Prostate gland (tissue), 2 donors: ENCODE data around the gene FAM3A. TPM values are rescaled to one million over a fixed set of nuclear protein-coding genes. Genes with fewer than 3 reads are reported as not detected.

ENCODE experiments used
- DNase-seq: peaks from one replicate; pipeline ENCODE4 v3.0.0-alpha.2; 2019; ENCODE audit warnings: low spot score
- H3K27ac ChIP-seq, 2 donors: fragments of 200-600 bp; sonication (generic); 2 replicates each; pipeline ENCODE4 v1.5.1; 2017 to 2019
- H3K27me3 ChIP-seq: fragments of 200-600 bp; sonication (generic); replicated peaks from 2 replicates; pipeline ENCODE4 v1.5.1; 2019; ENCODE audit not compliant: insufficient read depth
- H3K36me3 ChIP-seq, 2 donors: fragments of 200-600 bp; sonication (generic); 1 replicate in 1 of 2; 2 replicates in 1 of 2; pipeline versions ENCODE4 v1.5.1 to v1.8.1; 2017 to 2019
- H3K4me1 ChIP-seq: fragments of 200-600 bp; sonication (generic); replicated peaks from 2 replicates; pipeline ENCODE4 v1.5.1; 2019
- H3K4me3 ChIP-seq, 2 donors: fragments of 200-600 bp; sonication (generic); 2 replicates each; pipeline ENCODE4 v1.5.1; 2017 to 2019
- H3K9me3 ChIP-seq: fragments of 200-600 bp; sonication (generic); 2 replicates; pipeline ENCODE4 v1.5.1; 2017
- CTCF ChIP-seq, 4 experiments: fragments of 200-600 bp in 2 of 4; fragments of 450-650 bp in 2 of 4; sonication (generic) in 2 of 4; IDR thresholded peaks; 1 replicate in 3 of 4; 2 replicates in 1 of 4; pipeline ENCODE4 v1.5.1; 2016 to 2019; ENCODE audit warnings: antibody characterized with exemption in 4 of 4, mild to moderate bottlenecking in 2 of 4, moderate library complexity in 2 of 4
- POLR2A ChIP-seq: fragments of 450-650 bp; IDR thresholded peaks from one replicate; pipeline ENCODE4 v1.6.1; 2016; ENCODE audit warnings: antibody characterized with exemption, mild to moderate bottlenecking
- POLR2AphosphoS5 ChIP-seq: sonication (generic); formaldehyde crosslinking; IDR thresholded peaks from one replicate; pipeline ENCODE4 v1.6.1; 2017; ENCODE audit warnings: antibody characterized with exemption
- WGBS: methylation state at CpG from one replicate; pipeline ENCODE4 v1.1.5; 2018; 5-methylcytosine and 5-hydroxymethylcytosine counted together
- intact Hi-C: fragments of 100-400 bp; cut with DNase I; formaldehyde crosslinking; loops from one replicate; pipeline ENCODE4 v1.14.2; 2022
- total RNA-seq, 2 donors: library from RNA; depleted of rRNA; stranded (reverse); fragments of >200 nt; gene quantifications; one replicate each; pipeline ENCODE4 v1.1.0, GENCODE V29; 2016

The FAM3A gene
- total RNA-seq, 2 donors from 2014 or later = 52.0 to 72.7 TPM

- Histone ChIP-seq H3K9me3 (no peaks in the 10 kb centered on the region), H3K36me3 (no peaks in the 10 kb centered on the region), H3K27me3 (no peaks in the 10 kb centered on the region), H3K4me1 (no peaks in the 10 kb centered on the region), H3K27ac (no peak overlapping the region), H3K4me3 (no peak overlapping the region)
- TF ChIP-seq POLR2A (no peak), POLR2AphosphoS5 (no peak), CTCF (IDR thresholded peaks at IDR 0.05) (no peak)
- WGBS = 100% methylated on average over 1 of the region's 14 CpGs
- intact Hi-C loops = no loop called here
- no peak for DNase-seq
Measured at GRCh38 chrX:154465601-154466000, 50.4 kb downstream of the FAM3A start.

- Histone ChIP-seq H3K4me3 (no peak overlapping the region), H3K27ac (no peak overlapping the region), H3K27me3 (no peaks in the 10 kb centered on the region), H3K4me1 (no peaks in the 10 kb centered on the region), H3K9me3 (no peaks in the 10 kb centered on the region), H3K36me3 (no peaks in the 10 kb centered on the region)
- WGBS = 95% methylated on average over 9 of the region's 28 CpGs
- TF ChIP-seq POLR2AphosphoS5 (no peak), CTCF (IDR thresholded peaks at IDR 0.05) (no peak), POLR2A (no peak)
- intact Hi-C loops = no loop called here
- no peak for DNase-seq
Measured at GRCh38 chrX:154464806-154465365, 51.1 kb downstream of the FAM3A start.

GRCh38 chrX:154463611-154464220, 52.3 kb downstream of the FAM3A start:
- WGBS = 86% methylated on average over 10 of the region's 36 CpGs
- Histone ChIP-seq H3K9me3 (no peaks in the 10 kb centered on the region), H3K4me3 (no peak overlapping the region), H3K27ac (no peak overlapping the region), H3K36me3 (no peaks in the 10 kb centered on the region), H3K4me1 (peaks cover 3% of the 10 kb centered on the region), H3K27me3 (no peaks in the 10 kb centered on the region)
- no peak for DNase-seq
- intact Hi-C loops = no loop called here
- TF ChIP-seq POLR2A (no peak), CTCF (IDR thresholded peaks at IDR 0.05) (no peak), POLR2AphosphoS5 (no peak)

- 54% methylated on average over 2 of the region's 8 CpGs for WGBS
- Histone ChIP-seq H3K9me3 (no peaks in the 10 kb centered on the region), H3K36me3 (no peaks in the 10 kb centered on the region), H3K27me3 (no peaks in the 10 kb centered on the region), H3K27ac (no peak overlapping the region), H3K4me1 (peaks cover 3% of the 10 kb centered on the region), H3K4me3 (no peak overlapping the region)
- intact Hi-C loops = no loop called here
- TF ChIP-seq CTCF (IDR thresholded peaks at IDR 0.05) (no peak), POLR2AphosphoS5 (no peak), POLR2A (no peak)
- no peak for DNase-seq
Measured at GRCh38 chrX:154462396-154462795, 53.6 kb downstream of the FAM3A start.

- no peaks in the 10 kb centered on the region for H3K27me3 ChIP-seq
- no peak overlapping the region for H3K4me3 ChIP-seq
- TF ChIP-seq POLR2AphosphoS5 = no peak
- TF ChIP-seq CTCF (IDR thresholded peaks at IDR 0.05) = peak in 2 of 4 experiments; percentile 17 to 28
- no peak for TF ChIP-seq POLR2A
- intact Hi-C loops = no loop called here
- WGBS = 70% methylated on average over 4 of the region's 26 CpGs
- no peaks in the 10 kb centered on the region for H3K36me3 ChIP-seq
- no peak for DNase-seq
- peaks cover 3% of the 10 kb centered on the region for H3K4me1 ChIP-seq
- H3K9me3 ChIP-seq = no peaks in the 10 kb centered on the region
- H3K27ac ChIP-seq = no peak overlapping the region
Measured at GRCh38 chrX:154460326-154460725, 55.7 kb downstream of the FAM3A start.
